Activated naive CD4-positive, alpha-beta T cell treated with anti-CD3 and anti-CD28 coated beads, Interleukin-2, amount 10 ng/mL, durations not matched to agents 7 days and 5 days (primary cell): ENCODE data around the gene CCL11.

Experiments
- CTCF ChIA-PET: fragments of 350-600 bp; sonication (Branson Sonifier 250); formaldehyde crosslinking; loops from one replicate; lab custom pipeline; 2021; ENCODE audit warnings: antibody characterized with exemption; lab: Charles Lee
- DNase-seq: peaks from one replicate; pipeline ENCODE4 v3.0.0-alpha.2; 2020
- H3K27ac Mint-ChIP-seq: one replicate; pipeline ENCODE4 v1.8.0; 2021; ENCODE audit warnings: mild to moderate bottlenecking, moderate library complexity, mixed read lengths
- H3K27me3 Mint-ChIP-seq: one replicate; pipeline ENCODE4 v1.8.0; 2021; ENCODE audit warnings: mild to moderate bottlenecking, mixed read lengths
- H3K36me3 Mint-ChIP-seq: one replicate; pipeline ENCODE4 v1.8.0; 2021; ENCODE audit warnings: mixed read lengths
- H3K4me1 Mint-ChIP-seq: one replicate; pipeline ENCODE4 v1.8.0; 2021; ENCODE audit warnings: mixed read lengths
- H3K4me3 Mint-ChIP-seq: one replicate; pipeline ENCODE4 v1.8.0; 2021; ENCODE audit warnings: mild to moderate bottlenecking, moderate library complexity, mixed read lengths
- H3K9me3 Mint-ChIP-seq: one replicate; pipeline ENCODE4 v1.8.0; 2021; ENCODE audit warnings: mixed read lengths

Gene CCL11

DNA sequence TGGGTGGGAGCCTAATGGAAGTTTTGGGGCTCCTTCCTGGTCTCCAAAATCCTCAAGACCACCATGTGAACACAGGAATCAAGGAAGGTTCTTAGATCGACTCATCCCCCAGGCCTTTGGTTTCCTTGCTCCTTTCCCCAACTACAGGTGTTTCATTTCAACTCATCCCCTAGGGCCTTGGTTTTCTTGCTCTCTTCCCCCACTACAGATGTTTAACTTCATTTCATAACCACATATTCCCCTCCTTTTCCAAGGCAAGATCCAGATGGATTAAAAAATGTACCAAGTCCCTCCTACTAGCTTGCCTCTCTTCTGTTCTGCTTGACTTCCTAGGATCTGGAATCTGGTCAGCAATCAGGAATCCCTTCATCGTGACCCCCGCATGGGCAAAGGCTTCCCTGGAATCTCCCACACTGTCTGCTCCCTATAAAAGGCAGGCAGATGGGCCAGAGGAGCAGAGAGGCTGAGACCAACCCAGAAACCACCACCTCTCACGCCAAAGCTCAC, at the start of gene CCL11:
TSS of gene CCL11 (plus strand) at position 457 of the 507 bp plus-strand sequence. CDS start 67 bp downstream, outside the sequence.
- no peaks in the 10 kb centered on the region for H3K9me3 Mint-ChIP-seq
- H3K4me1 Mint-ChIP-seq = no peaks in the 10 kb centered on the region
- CTCF ChIA-PET = interaction anchor here (0.6 kb wide), 1 partner anchor 22 kb away, joined by 3 read pairs; no protein-coding TSS in a partner anchor
- no peak for DNase-seq
- H3K4me3 Mint-ChIP-seq = no peak within 1 kb of the TSS
- H3K27ac Mint-ChIP-seq = no peak within 1 kb of the TSS
- peaks cover 7% of the 10 kb centered on the region for H3K27me3 Mint-ChIP-seq
- H3K36me3 Mint-ChIP-seq = no peaks in the 10 kb centered on the region

DNA sequence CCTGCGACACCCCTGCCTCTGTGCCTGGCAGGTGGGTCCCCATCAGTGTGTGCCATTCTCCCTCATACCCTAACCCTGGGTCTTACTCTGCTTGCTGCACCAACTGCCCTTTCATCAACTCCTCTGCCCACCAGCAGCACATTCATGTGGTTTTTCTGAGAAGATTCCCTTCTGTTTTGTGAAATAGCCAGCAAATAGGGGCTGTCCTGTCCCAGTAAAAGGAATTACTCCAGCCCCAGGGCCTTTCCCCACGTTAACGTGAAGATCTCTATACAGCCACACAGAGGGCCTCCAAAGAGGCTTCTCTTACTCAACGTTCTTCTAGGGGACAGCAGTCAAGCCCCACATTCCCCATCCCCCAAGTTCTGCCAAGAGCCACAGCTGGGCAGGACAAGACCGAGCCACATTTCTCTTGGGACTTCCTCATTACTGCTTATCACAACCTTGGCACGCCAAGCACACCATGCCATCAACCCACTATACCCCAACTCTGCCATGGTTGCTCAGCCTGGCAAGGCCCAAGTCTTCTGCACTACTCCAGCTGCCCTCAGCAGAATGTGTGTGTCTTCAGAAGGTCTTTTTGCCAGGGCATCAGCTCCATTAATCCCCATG, 49.2 kb upstream of the CCL11 start:
- no peaks in the 10 kb centered on the region for H3K4me1 Mint-ChIP-seq
- no peak overlapping the region for H3K4me3 Mint-ChIP-seq
- no peak overlapping the region for H3K27ac Mint-ChIP-seq
- H3K27me3 Mint-ChIP-seq = peaks cover 38% of the 10 kb centered on the region
- no peaks in the 10 kb centered on the region for H3K9me3 Mint-ChIP-seq
- H3K36me3 Mint-ChIP-seq = no peaks in the 10 kb centered on the region
- DNase-seq = no peak
- CTCF ChIA-PET = interaction anchor here (1.1 kb wide), 1 partner anchor 125 kb away, joined by 3 read pairs; no protein-coding TSS in a partner anchor

DNA sequence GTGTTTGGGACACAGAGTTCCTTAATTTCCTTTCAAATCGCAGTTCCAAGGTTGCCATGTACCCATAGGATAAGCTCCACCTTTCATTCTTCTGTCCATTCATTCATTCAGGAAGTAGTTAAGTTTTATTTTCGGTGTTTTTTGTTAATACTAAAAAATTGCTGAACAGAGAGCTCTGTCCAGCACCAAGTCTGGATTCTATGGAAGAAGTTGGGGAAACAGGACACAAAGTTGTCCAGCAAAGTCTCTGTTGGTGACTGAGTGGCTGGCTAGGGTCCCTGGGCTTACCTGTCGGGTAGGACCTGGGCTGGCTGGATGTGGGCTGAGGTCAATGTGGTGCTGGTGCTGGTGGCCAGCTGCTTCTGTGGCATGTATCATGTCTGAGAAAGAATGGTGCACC, 48.1 kb upstream of the CCL11 start:
- H3K27ac Mint-ChIP-seq = no peak overlapping the region
- H3K36me3 Mint-ChIP-seq = no peaks in the 10 kb centered on the region
- DNase-seq = no peak
- peaks cover 38% of the 10 kb centered on the region for H3K27me3 Mint-ChIP-seq
- no peaks in the 10 kb centered on the region for H3K4me1 Mint-ChIP-seq
- no peaks in the 10 kb centered on the region for H3K9me3 Mint-ChIP-seq
- CTCF ChIA-PET = interaction anchor here (1.1 kb wide), 1 partner anchor 124 kb away, joined by 3 read pairs; no protein-coding TSS in a partner anchor
- no peak overlapping the region for H3K4me3 Mint-ChIP-seq

DNA sequence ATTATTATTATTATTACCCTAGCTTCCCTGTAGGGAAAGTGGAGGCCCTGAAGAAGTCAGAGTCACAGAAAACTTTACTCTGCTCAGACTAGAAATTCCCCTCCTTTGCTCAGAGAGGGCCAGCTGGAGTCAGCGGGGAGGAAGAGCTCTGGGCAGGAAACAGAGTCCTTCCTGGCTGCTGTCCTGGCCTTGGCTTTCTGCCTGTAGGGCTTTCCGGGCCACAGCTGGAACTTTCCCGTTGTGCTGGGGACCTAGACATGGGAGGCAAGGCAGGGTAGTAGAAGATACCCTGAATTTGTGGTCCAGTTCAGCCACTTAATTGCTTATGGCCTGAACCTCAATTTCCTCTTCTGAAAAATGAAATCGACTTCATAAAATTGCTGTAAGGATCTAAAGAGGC, 44.5 kb upstream of the CCL11 start:
- Mint-ChIP-seq H3K4me3 (no peak overlapping the region), H3K27me3 (peaks cover 13% of the 10 kb centered on the region), H3K36me3 (no peaks in the 10 kb centered on the region), H3K27ac (no peak overlapping the region), H3K4me1 (no peaks in the 10 kb centered on the region), H3K9me3 (no peaks in the 10 kb centered on the region)
- CTCF ChIA-PET = interaction anchor here (1.4 kb wide), 1 partner anchor 121 kb away, joined by 6 read pairs; no protein-coding TSS in a partner anchor
- DNase-seq = no peak

DNA sequence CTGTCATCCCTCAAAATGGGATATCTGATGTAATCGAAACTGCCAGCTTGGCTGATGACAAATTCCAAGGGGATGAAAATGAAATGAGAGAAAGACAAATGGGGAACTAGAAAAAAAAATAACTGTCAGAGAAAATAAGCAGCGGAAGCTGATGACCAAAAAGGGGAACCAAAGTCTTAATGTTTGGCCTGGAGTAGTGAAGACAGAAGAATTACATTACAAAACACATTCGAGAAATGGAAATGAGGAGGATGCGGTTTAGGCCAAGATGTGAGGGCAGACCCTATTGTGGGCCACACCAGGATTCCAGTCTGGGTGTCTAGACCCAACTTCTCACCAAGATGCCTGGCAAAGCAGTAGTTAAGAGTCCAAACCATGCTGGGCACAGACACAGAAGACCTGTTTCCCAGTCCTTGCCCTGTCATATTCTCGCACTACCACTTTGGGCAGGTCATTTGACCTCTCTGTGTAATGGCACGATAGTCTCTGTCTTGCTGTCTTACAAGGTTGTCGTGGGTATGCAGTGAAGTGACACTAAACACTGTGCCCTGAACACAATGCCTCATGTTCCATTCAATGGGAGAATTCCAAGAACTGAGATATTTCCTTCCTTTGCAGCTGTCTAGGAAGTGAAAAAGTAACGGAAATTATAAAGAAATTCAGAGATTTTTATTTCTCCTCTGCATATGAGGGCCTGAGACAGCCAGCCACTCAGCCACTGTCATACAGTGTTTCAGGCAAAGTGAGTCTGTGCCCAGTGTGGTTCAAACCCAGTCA, 42.8 kb upstream of the CCL11 start:
- peaks cover 13% of the 10 kb centered on the region for H3K27me3 Mint-ChIP-seq
- DNase-seq = no peak
- H3K4me3 Mint-ChIP-seq = no peak overlapping the region
- H3K4me1 Mint-ChIP-seq = no peaks in the 10 kb centered on the region
- H3K36me3 Mint-ChIP-seq = no peaks in the 10 kb centered on the region
- H3K9me3 Mint-ChIP-seq = no peaks in the 10 kb centered on the region
- H3K27ac Mint-ChIP-seq = no peak overlapping the region
- CTCF ChIA-PET = interaction anchor here (0.6 to 1.4 kb wide), 2 partner anchors 119 to 174 kb away, joined by 3 to 6 read pairs; no protein-coding TSS in a partner anchor

DNA sequence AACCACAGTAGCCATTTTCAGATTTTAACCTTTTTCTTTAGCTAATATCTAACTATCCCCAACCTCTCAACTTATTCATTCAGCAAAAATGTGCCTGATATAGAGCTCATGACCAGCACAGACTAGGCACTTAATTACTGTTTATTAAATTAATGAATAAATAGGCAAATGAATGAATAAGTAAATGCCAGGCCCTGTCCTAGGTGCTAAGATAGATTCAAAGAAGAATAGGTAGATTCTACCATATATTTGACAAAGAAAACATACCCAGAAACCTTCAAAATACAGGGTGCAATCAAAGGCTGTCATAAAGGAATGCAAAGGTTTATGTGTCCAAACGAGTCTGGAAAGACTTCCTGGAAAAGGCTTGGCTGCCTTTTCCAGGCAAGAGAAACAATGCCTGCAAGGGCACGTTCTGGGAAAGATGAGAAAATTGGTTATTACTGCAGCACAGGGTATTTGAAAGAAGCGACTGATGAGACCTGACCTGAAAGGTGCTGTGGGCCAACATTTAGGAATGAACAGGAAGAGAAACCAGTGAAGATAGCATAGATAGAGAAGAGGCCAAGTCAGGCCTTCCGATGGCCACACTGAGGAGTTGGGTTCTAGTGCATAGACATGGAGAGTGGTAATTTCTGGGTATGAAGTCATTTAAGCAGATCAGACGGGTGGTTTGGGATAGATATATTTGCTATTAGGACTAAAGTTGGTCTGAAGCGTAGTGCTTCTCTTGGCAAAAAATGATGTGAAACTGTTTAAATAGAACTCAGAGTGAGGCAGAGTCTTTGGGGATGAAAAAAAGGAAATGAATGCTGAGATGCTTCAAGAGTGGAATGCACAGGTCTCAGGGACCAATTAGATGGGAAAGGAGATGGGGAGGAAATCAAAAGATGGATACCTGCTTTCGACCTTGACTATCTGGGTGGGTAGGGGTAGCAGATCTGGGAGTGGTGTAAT, 41.9 kb upstream of the CCL11 start:
- Mint-ChIP-seq H3K36me3 (no peaks in the 10 kb centered on the region), H3K27me3 (peaks cover 13% of the 10 kb centered on the region)
- CTCF ChIA-PET = no interaction called here

DNA sequence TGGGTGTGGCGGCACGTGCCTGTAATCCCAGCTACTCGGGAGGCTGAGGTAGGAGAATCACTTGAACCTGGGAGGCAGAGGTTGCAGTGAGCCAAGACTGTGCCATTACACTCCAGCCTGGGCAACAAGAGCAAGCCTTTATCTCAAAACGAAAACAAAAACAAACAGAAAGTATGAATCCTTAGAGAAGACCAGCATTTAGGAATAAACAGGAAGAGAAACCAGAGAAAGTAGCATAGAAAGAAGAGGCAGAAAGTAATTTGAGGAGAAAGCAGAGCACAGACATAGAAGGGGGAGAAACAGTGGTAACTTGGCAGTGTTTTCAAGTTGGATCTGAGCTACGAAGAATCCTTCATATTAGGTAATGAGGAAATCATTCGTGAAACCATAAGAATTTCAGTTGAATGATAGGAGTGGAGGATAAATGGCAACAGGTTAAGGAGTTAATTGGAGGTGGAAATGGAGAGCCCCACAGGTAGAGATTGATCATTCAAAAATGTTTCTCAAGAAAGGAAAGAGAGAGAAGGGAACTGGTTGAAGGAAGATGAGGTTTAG, 40.1 kb upstream of the CCL11 start:
- Mint-ChIP-seq H3K4me3 (no peak overlapping the region), H3K36me3 (no peaks in the 10 kb centered on the region), H3K9me3 (no peaks in the 10 kb centered on the region), H3K27ac (no peak overlapping the region), H3K27me3 (peaks cover 6% of the 10 kb centered on the region), H3K4me1 (no peaks in the 10 kb centered on the region)
- no peak for DNase-seq
- CTCF ChIA-PET = no interaction called here

More for the DNA sequence above, 41.9 kb upstream of the CCL11 start:
- no peak overlapping the region for H3K4me3 Mint-ChIP-seq
- no peak for DNase-seq
- H3K4me1 Mint-ChIP-seq = no peaks in the 10 kb centered on the region
- no peak overlapping the region for H3K27ac Mint-ChIP-seq
- H3K9me3 Mint-ChIP-seq = no peaks in the 10 kb centered on the region

DNA sequence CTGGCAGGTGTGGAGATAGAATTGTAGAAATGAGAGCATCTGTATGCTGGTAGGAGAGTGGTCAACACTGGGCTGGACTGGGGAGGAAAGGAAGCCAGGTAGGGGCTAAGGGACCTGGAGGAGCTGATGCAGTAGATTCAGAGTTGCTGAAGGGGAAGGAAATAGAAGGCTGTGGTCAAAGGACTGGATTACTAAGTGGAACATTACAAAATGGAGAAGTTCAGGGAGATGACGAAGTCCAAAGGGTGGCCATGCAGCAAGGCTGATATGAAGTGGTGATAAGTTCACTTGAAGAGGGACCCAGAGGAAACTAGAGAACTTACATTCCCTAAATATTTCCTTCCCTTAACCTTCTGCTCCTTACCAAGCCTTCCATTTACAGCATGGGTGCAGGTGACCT, 39.1 kb upstream of the CCL11 start:
- no peak overlapping the region for H3K27ac Mint-ChIP-seq
- CTCF ChIA-PET = no interaction called here
- H3K4me3 Mint-ChIP-seq = no peak overlapping the region

DNA sequence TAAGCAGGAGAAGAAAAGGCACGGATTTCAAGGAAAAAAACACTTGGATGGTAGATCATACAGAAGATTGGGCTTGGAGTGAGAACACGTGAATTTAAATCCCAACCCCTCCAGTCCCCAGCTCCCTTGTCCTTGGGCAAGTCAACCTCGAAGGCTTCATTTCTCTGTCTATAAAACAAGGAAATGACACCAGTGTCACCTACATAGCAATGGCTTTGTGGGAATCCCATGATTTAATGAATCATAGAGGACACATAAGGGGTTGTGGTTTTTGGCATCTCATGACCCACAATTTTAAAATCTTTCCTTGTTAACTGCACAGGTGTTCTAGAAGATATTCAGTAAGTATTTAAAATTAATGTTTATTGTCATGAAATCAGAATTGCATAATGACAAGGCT, 38.7 kb upstream of the CCL11 start:
- peaks cover 6% of the 10 kb centered on the region for H3K27me3 Mint-ChIP-seq
- no peaks in the 10 kb centered on the region for H3K36me3 Mint-ChIP-seq
- no peak for DNase-seq
- CTCF ChIA-PET = no interaction called here
- no peak overlapping the region for H3K27ac Mint-ChIP-seq
- H3K4me3 Mint-ChIP-seq = no peak overlapping the region
- no peaks in the 10 kb centered on the region for H3K4me1 Mint-ChIP-seq
- H3K9me3 Mint-ChIP-seq = no peaks in the 10 kb centered on the region

More for the DNA sequence above, 39.1 kb upstream of the CCL11 start:
- DNase-seq = no peak
- Mint-ChIP-seq H3K9me3 (no peaks in the 10 kb centered on the region), H3K4me1 (no peaks in the 10 kb centered on the region), H3K36me3 (no peaks in the 10 kb centered on the region), H3K27me3 (peaks cover 4% of the 10 kb centered on the region)

DNA sequence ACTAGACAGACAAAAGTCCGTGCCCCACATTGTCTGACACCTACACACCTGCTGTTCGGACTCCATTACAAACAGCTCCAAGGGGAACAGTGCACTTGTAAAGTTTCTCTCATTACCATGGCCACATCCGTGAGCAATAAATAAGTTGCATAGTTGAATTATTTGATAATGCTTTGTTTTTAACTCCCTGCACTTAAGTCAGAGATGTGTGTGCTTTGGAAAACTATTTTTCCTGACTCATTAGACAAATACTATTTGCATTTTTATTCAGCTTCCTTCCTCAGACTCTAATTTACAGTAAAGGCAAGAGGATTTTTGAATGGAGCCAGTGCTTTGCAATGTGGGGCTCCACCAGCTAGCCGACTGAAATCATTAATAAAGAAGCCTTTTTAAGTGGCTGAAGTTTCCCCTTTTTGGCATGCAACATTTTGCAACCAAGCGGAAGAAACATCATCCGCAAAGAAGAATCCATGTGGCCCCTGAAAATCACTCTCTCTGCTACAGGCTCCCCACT, 37.0 kb upstream of the CCL11 start:
- DNase-seq = no peak
- no peak overlapping the region for H3K27ac Mint-ChIP-seq
- H3K36me3 Mint-ChIP-seq = no peaks in the 10 kb centered on the region
- H3K27me3 Mint-ChIP-seq = peaks cover 10% of the 10 kb centered on the region
- no peaks in the 10 kb centered on the region for H3K4me1 Mint-ChIP-seq
- CTCF ChIA-PET = no interaction called here
- no peaks in the 10 kb centered on the region for H3K9me3 Mint-ChIP-seq
- no peak overlapping the region for H3K4me3 Mint-ChIP-seq

DNA sequence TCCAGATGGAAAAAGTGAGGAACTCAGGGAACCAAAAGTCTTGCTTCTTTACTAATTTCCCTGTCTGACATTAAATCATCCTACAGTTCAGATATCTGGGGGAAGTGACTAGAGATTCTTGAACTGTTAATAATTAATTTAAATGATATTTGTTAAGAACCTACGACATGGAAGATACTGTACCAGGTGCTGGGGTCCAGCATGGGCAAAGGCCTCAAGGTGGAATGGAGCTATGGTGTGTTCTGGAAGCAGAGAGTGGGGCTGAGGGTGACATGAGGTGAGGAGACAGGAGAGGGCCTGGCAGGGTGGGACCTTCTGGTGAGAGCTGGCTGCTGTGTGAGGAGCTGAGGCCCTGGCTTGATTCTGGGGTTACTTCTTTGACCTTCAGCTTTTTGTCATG, 36.5 kb upstream of the CCL11 start:
- Mint-ChIP-seq H3K4me1 (no peaks in the 10 kb centered on the region), H3K27ac (no peak overlapping the region), H3K36me3 (no peaks in the 10 kb centered on the region), H3K27me3 (peaks cover 15% of the 10 kb centered on the region), H3K4me3 (no peak overlapping the region), H3K9me3 (no peaks in the 10 kb centered on the region)
- DNase-seq = no peak
- CTCF ChIA-PET = no interaction called here

DNA sequence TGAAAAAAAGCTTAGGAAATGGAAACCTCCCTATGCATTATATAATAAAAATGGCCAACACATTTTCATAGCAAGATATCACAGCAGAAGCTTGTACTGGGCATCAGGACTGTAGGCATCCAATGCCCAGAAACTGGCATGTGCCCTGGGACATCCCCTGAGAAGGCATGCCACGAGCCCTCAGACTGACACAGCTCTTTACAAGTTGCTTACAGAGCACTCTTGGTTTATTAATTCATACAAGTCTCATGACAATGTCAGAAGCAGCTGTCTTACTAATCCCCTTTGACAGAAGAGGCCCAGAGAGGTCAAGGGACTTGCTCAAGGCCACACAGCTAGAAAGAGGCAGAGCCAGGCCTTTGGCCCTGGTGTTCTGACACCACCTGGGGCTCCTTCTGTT, 36.1 kb upstream of the CCL11 start:
- CTCF ChIA-PET = no interaction called here
- Mint-ChIP-seq H3K4me1 (no peaks in the 10 kb centered on the region), H3K4me3 (no peak overlapping the region), H3K9me3 (no peaks in the 10 kb centered on the region), H3K27ac (no peak overlapping the region), H3K27me3 (peaks cover 18% of the 10 kb centered on the region), H3K36me3 (no peaks in the 10 kb centered on the region)
- DNase-seq = no peak

DNA sequence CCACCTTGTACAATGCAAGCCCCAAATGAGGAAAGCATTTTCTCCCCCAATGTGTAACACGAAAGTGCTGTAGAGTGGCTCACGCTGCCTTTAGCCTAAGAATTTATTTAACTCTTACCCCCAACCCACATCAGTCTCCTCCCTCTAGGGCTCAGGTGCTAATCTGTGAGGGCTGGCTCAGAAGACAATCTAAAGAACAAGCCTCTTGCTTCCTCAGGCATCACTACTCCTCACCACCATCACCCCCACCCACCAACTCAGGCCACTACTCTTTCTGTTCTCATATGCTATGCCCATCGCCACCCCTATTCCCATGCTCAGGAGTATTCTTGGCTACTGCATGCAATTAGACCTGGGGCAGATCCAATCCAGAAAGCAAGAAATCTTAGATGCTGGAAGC, 34.4 kb upstream of the CCL11 start:
- no peak overlapping the region for H3K27ac Mint-ChIP-seq
- H3K4me3 Mint-ChIP-seq = no peak overlapping the region
- H3K36me3 Mint-ChIP-seq = no peaks in the 10 kb centered on the region
- no peaks in the 10 kb centered on the region for H3K9me3 Mint-ChIP-seq
- no peak for DNase-seq
- no peaks in the 10 kb centered on the region for H3K4me1 Mint-ChIP-seq
- H3K27me3 Mint-ChIP-seq = peaks cover 31% of the 10 kb centered on the region
- CTCF ChIA-PET = no interaction called here
